IPS-NIHi7 (cell line): Measurements from ENCODE around the gene OR5D13.

Experiments used
- DNase-seq: peaks from one replicate; pipeline ENCODE4 v3.0.0; 2012; ENCODE audit warnings: mixed read lengths; ENCODE audit errors: extremely low spot score

The OR5D13 gene, protein sequence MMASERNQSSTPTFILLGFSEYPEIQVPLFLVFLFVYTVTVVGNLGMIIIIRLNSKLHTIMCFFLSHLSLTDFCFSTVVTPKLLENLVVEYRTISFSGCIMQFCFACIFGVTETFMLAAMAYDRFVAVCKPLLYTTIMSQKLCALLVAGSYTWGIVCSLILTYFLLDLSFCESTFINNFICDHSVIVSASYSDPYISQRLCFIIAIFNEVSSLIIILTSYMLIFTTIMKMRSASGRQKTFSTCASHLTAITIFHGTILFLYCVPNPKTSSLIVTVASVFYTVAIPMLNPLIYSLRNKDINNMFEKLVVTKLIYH

DNA sequence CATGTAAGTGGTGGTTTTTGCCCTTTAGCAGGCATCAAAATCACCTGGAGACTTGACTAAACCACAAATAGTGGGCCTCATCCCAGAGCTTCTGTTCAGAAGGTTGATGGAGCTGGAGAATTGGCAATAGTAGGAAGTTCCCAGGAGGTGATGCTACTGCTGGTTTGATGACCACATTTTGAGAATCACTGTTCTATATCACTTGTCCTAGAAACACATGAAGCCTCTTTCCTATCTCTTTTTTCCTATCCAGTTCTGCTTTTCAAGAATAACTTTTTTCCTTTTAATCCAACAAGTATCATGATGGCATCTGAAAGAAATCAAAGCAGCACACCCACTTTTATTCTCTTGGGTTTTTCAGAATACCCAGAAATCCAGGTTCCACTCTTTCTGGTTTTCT, at the start of gene OR5D13:
OR5D13 (plus strand) TSS at position 301 of the 400 bp plus-strand sequence; CDS start at position 301, 0 bp downstream.
- no peak for DNase-seq

DNA sequence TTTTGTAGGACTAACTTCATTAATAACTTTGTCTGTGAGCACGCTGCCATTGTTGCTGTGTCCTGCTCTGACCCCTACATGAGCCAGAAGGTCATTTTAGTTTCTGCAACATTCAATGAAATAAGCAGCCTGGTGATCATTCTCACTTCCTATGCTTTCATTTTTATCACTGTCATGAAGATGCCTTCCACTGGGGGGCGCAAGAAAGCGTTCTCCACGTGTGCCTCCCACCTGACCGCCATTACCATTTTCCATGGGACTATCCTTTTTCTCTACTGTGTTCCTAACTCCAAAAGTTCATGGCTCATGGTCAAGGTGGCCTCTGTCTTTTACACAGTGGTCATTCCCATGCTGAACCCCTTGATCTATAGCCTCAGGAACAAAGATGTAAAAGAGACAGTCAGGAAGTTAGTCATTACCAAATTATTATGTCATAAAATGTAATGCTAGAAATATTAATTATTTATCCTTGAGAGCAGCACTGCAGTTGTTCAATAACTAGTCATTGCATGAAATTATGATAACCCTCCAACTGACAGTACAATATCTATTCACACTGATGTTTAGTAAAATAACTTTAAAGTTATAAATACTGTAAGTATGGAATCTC, 46.4 kb upstream of the OR5D13 start:
- DNase-seq: no peak

DNA sequence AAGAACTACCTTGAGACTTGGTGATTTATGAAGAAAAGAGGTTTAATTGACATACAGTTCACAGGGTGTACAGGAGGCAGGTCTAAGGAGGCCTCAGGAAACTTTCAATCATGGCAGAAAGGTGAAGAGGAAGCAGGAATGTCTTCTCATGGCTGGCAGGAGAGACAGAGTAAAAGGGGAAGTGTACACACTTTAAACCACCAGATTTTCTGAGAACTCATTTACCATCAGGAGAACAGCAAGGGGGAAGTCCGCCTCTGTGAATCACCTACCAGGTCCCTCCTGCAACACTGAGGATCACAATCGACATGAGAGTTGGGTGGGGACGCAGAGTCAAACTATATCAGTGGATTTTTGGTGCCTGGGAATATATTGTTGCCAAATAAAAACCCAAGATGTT, 40.3 kb upstream of the OR5D13 start:
- DNase-seq: no peak

DNA sequence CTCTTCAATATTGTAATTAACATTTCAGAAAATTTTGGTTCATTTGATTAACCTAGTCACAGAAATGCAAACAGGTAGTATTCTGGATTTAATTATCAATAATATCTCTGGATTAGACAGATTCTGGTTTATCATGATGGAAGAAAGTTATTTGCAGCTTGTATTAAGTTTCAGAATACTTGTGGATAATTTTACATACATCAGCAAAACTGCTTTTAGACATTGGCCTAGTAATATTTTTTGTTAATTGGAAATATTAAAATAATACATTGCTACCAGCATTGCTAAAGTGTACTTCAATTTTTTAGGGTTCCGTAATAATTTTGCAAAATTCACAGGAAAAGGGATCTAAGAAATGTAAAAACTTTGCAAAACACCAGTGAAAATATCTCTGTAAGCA, 18.4 kb downstream of the OR5D13 start:
- no peak for DNase-seq

DNA sequence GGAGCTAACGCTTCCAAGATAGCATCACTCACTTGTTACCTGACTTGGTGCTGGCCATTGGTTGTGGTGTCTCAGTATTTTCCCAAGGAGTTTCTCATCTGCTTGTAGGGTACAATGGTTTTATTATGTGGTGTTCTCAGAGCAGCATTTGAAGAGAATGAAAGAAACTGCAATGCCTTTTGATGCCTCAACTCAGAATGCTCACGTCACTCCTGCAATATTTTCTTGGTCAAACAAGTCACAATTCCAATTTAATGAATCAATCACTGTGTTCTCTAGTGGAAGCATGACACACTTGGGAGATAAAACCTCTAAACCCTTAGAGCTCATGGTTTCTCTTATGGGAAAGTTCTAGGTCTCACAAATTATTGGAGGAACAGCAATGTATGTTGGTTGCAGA, 20.1 kb downstream of the OR5D13 start:
- no peak for DNase-seq

DNA sequence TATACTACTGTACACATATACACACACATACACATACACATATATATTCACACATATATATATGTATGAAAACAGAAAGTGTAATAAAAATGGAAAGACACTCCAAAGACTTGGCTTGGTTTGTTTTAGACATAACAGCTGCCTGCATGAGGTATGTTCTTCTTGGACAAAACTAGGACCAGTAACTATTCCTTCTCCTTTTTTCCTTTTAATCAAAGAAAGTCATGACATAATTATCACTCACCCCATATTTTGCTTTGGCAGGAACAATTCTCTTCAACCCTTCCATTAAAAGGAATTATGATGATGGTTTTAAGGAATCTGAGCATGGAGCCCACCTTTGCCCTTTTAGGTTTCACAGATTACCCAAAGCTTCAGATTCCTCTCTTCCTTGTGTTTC, 22.0 kb downstream of the OR5D13 start, which contains the start of gene OR5D14:
OR5D14 (plus strand) TSS at position 301 of the 400 bp plus-strand sequence; CDS start at position 301, 0 bp downstream.
- DNase-seq: no peak

DNA sequence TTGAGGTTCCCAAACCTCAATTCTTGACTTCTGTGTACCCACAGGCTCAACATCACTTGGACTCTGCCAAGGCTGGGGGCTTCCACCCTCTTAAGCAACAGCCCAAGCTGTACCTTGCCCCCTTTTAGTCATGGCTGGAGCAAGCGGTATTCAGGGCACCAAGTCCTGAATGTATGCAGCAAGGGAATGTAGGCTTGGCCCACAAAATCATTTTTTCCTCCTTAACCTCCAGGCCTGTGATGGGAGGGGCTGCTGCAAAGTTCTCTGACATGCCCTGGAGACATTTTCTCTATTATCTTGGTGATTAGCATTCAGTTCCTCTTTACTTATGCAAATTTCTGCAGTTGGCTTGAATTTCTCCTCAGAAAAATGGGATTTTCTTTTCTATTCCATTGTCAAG, 33.0 kb downstream of the OR5D13 start:
- no peak for DNase-seq

DNA sequence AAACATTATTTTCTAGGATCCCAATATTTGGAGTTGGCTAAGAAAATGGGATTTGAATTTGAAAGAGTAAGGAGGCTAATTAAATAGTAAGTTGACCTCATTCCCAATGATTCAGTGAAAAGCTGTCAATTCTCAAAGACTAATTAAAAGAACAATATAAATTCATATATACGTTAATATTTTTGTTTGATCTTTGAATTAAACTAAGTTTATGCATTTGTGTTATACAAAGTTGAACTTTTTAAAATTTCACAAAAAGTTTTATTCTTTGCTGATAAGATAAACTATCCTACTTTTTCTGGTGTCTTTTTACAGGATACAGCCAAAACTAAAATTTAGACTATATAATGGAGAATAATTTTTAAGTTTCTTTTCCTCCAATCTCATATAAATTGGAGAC, 37.8 kb downstream of the OR5D13 start, which contains the start of gene OR5L1:
OR5L1 (plus strand) TSS at position 301 of the 400 bp plus-strand sequence. CDS start 100 bp downstream, outside the sequence.
- DNase-seq: no peak

DNA sequence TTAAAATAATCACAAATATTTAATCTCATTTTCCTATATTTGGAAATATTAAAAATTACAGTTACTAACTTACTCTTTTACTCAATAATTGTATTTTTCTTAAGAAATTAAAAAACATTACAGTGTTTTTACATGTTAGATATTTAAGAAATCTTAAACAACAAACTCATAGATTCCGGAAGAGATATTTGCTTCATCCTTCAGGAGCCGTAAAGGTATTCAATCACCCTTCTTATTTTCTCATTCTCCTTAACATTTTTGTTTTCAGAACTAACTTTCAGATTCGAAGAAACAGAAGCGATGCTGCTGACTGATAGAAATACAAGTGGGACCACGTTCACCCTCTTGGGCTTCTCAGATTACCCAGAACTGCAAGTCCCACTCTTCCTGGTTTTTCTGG, 46.1 kb downstream of the OR5D13 start, which contains the start of gene OR5D18:
OR5D18 (plus strand) TSS at position 301 of the 400 bp plus-strand sequence; CDS start at position 301, 0 bp downstream.
- no peak for DNase-seq
